ENCODE results near the gene SH3BGR.
A peak's percentile ranks its signal among the peaks of the same experiment; 100 is the strongest.

SH3BGR gene

GRCh38 chr21:39444421-39445180 lies 7.2 kb upstream of the SH3BGR start:
- Histone ChIP-seq H3K4me3 (ENCODE audit: low read length) (peak overlapping the region; percentile 71), H3K9ac (ENCODE audit: low read length) (peak overlapping the region; percentile 84)

GRCh38 chr21:39445321-39446269 lies 6.2 kb upstream of the SH3BGR start, which contains the start of gene LCA5L:
TSS of gene LCA5L (minus strand) at chr21:39445778. CDS start at chr21:39428493, 17,285 bp downstream.
- Histone ChIP-seq H3K4me3 (ENCODE audit: low read length) (peak within 1 kb of the TSS; percentile 71), H3K36me3 (ENCODE audit: control insufficient read depth, insufficient read depth, low read length) (no peaks in the 10 kb centered on the region), H3K9me3 (ENCODE audit: control insufficient read depth, low read length) (no peaks in the 10 kb centered on the region), H3K27me3 (ENCODE audit: control insufficient read depth, insufficient read depth, low read length) (no peaks in the 10 kb centered on the region), H3K4me1 (ENCODE audit: control insufficient read depth, insufficient read depth, low read length) (peaks cover 5% of the 10 kb centered on the region), H3K9ac (ENCODE audit: low read length) (peak within 1 kb of the TSS; percentile 84)

More at GRCh38 chr21:39444421-39445180, 7.2 kb upstream of the SH3BGR start:
- no peaks in the 10 kb centered on the region for H3K36me3 ChIP-seq (ENCODE audit: control insufficient read depth, insufficient read depth, low read length)
- H3K27me3 ChIP-seq (ENCODE audit: control insufficient read depth, insufficient read depth, low read length): no peaks in the 10 kb centered on the region
- H3K4me1 ChIP-seq (ENCODE audit: control insufficient read depth, insufficient read depth, low read length): peaks cover 5% of the 10 kb centered on the region
- H3K9me3 ChIP-seq (ENCODE audit: control insufficient read depth, low read length): no peaks in the 10 kb centered on the region

- no peak overlapping the region for H3K4me3 ChIP-seq (ENCODE audit: low read length)
- H3K27me3 ChIP-seq (ENCODE audit: control insufficient read depth, insufficient read depth, low read length): no peaks in the 10 kb centered on the region
- H3K9me3 ChIP-seq (ENCODE audit: control insufficient read depth, low read length): no peaks in the 10 kb centered on the region
- H3K9ac ChIP-seq (ENCODE audit: low read length): no peak overlapping the region
- H3K36me3 ChIP-seq (ENCODE audit: control insufficient read depth, insufficient read depth, low read length): no peaks in the 10 kb centered on the region
- peaks cover 5% of the 10 kb centered on the region for H3K4me1 ChIP-seq (ENCODE audit: control insufficient read depth, insufficient read depth, low read length)
Measured at GRCh38 chr21:39447264-39447663, 4.5 kb upstream of the SH3BGR start.

- Histone ChIP-seq H3K4me1 (ENCODE audit: control insufficient read depth, insufficient read depth, low read length) (no peaks in the 10 kb centered on the region), H3K4me3 (ENCODE audit: low read length) (no peak overlapping the region), H3K36me3 (ENCODE audit: control insufficient read depth, insufficient read depth, low read length) (no peaks in the 10 kb centered on the region), H3K27me3 (ENCODE audit: control insufficient read depth, insufficient read depth, low read length) (no peaks in the 10 kb centered on the region), H3K9ac (ENCODE audit: low read length) (no peak overlapping the region), H3K9me3 (ENCODE audit: control insufficient read depth, low read length) (no peaks in the 10 kb centered on the region)
Measured at GRCh38 chr21:39452207-39452969, 618 bp downstream of the SH3BGR start.

- Histone ChIP-seq H3K36me3 (ENCODE audit: control insufficient read depth, insufficient read depth, low read length) (no peaks in the 10 kb centered on the region), H3K27me3 (ENCODE audit: control insufficient read depth, insufficient read depth, low read length) (no peaks in the 10 kb centered on the region), H3K4me3 (ENCODE audit: low read length) (no peak overlapping the region), H3K9ac (ENCODE audit: low read length) (no peak overlapping the region), H3K9me3 (ENCODE audit: control insufficient read depth, low read length) (no peaks in the 10 kb centered on the region), H3K4me1 (ENCODE audit: control insufficient read depth, insufficient read depth, low read length) (no peaks in the 10 kb centered on the region)
Measured at GRCh38 chr21:39452970-39453342, 1.2 kb downstream of the SH3BGR start.

GRCh38 chr21:39453571-39454179 lies 1.9 kb downstream of the SH3BGR start:
- Histone ChIP-seq H3K4me3 (ENCODE audit: low read length) (no peak overlapping the region), H3K9me3 (ENCODE audit: control insufficient read depth, low read length) (no peaks in the 10 kb centered on the region), H3K27me3 (ENCODE audit: control insufficient read depth, insufficient read depth, low read length) (no peaks in the 10 kb centered on the region), H3K4me1 (ENCODE audit: control insufficient read depth, insufficient read depth, low read length) (no peaks in the 10 kb centered on the region), H3K36me3 (ENCODE audit: control insufficient read depth, insufficient read depth, low read length) (no peaks in the 10 kb centered on the region), H3K9ac (ENCODE audit: low read length) (no peak overlapping the region)

GRCh38 chr21:39454949-39455668 lies 3.3 kb downstream of the SH3BGR start:
- Histone ChIP-seq H3K27me3 (ENCODE audit: control insufficient read depth, insufficient read depth, low read length) (no peaks in the 10 kb centered on the region), H3K4me3 (ENCODE audit: low read length) (no peak overlapping the region), H3K9me3 (ENCODE audit: control insufficient read depth, low read length) (no peaks in the 10 kb centered on the region), H3K9ac (ENCODE audit: low read length) (no peak overlapping the region), H3K36me3 (ENCODE audit: control insufficient read depth, insufficient read depth, low read length) (no peaks in the 10 kb centered on the region), H3K4me1 (ENCODE audit: control insufficient read depth, insufficient read depth, low read length) (no peaks in the 10 kb centered on the region)

GRCh38 chr21:39456665-39457064 lies 4.9 kb downstream of the SH3BGR start:
- Histone ChIP-seq H3K36me3 (ENCODE audit: control insufficient read depth, insufficient read depth, low read length) (no peaks in the 10 kb centered on the region), H3K9me3 (ENCODE audit: control insufficient read depth, low read length) (no peaks in the 10 kb centered on the region), H3K27me3 (ENCODE audit: control insufficient read depth, insufficient read depth, low read length) (no peaks in the 10 kb centered on the region), H3K9ac (ENCODE audit: low read length) (no peak overlapping the region), H3K4me1 (ENCODE audit: control insufficient read depth, insufficient read depth, low read length) (no peaks in the 10 kb centered on the region), H3K4me3 (ENCODE audit: low read length) (no peak overlapping the region)

GRCh38 chr21:39461419-39461818 lies 9.6 kb downstream of the SH3BGR start:
- H3K27me3 ChIP-seq (ENCODE audit: control insufficient read depth, insufficient read depth, low read length): no peaks in the 10 kb centered on the region
- no peaks in the 10 kb centered on the region for H3K9me3 ChIP-seq (ENCODE audit: control insufficient read depth, low read length)
- no peak overlapping the region for H3K9ac ChIP-seq (ENCODE audit: low read length)
- no peak overlapping the region for H3K4me3 ChIP-seq (ENCODE audit: low read length)
- H3K4me1 ChIP-seq (ENCODE audit: control insufficient read depth, insufficient read depth, low read length): no peaks in the 10 kb centered on the region
- no peaks in the 10 kb centered on the region for H3K36me3 ChIP-seq (ENCODE audit: control insufficient read depth, insufficient read depth, low read length)

- Histone ChIP-seq H3K27me3 (ENCODE audit: control insufficient read depth, insufficient read depth, low read length) (no peaks in the 10 kb centered on the region), H3K36me3 (ENCODE audit: control insufficient read depth, insufficient read depth, low read length) (no peaks in the 10 kb centered on the region), H3K9ac (ENCODE audit: low read length) (no peak overlapping the region), H3K9me3 (ENCODE audit: control insufficient read depth, low read length) (no peaks in the 10 kb centered on the region), H3K4me1 (ENCODE audit: control insufficient read depth, insufficient read depth, low read length) (no peaks in the 10 kb centered on the region), H3K4me3 (ENCODE audit: low read length) (no peak overlapping the region)
Measured at GRCh38 chr21:39463308-39463707, 11.5 kb downstream of the SH3BGR start.

GRCh38 chr21:39466584-39466983 lies 14.8 kb downstream of the SH3BGR start:
- Histone ChIP-seq H3K4me1 (ENCODE audit: control insufficient read depth, insufficient read depth, low read length) (no peaks in the 10 kb centered on the region), H3K4me3 (ENCODE audit: low read length) (no peak overlapping the region), H3K36me3 (ENCODE audit: control insufficient read depth, insufficient read depth, low read length) (no peaks in the 10 kb centered on the region), H3K27me3 (ENCODE audit: control insufficient read depth, insufficient read depth, low read length) (no peaks in the 10 kb centered on the region), H3K9ac (ENCODE audit: low read length) (no peak overlapping the region), H3K9me3 (ENCODE audit: control insufficient read depth, low read length) (no peaks in the 10 kb centered on the region)
